Measurements from ENCODE around the gene OR8A1. TPM values are rescaled to one million over a fixed set of nuclear protein-coding genes. Genes with fewer than 3 reads are reported as not detected.

The OR8A1 gene
- not detected for total RNA-seq

DNA sequence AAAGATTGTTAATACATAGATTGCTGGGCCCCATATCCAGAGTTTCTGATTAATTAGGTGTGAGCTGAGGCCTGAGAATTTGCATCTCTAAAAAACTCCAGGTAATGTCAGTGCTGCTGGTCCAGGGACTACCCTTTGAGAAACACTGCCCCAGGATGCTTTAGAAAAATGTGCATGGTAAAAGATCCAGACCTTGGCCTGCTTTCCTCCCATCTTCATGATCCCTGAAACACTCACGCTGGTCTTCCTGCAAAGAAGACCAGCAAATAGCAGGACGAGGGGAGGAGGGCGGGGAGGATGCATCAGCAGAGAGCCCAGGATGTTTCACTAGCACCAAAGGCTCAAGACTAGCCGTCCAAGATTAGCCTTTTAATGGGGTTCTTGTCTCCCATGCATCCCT, at the start of gene OR8A1:
Gene OR8A1 (plus strand): TSS at position 301 of the 400 bp plus-strand sequence. CDS start 123 bp downstream, outside the sequence.
- DNase-seq (no peak), ATAC-seq (ENCODE audit: low FRiP score in 2 of 2) (no peak)
- 56 to 64% methylated on average over 3 to 4 of the region's 4 CpGs for WGBS, 2 donors
- H3K36me3 ChIP-seq: no peaks in the 10 kb centered on the region
- H3K4me3 ChIP-seq: no peak within 1 kb of the TSS
- H3K27me3 ChIP-seq: no peaks in the 10 kb centered on the region
- no peaks in the 10 kb centered on the region for H3K9me3 ChIP-seq
- no peak within 1 kb of the TSS for H3K27ac ChIP-seq
- TF ChIP-seq, protein P1, sequence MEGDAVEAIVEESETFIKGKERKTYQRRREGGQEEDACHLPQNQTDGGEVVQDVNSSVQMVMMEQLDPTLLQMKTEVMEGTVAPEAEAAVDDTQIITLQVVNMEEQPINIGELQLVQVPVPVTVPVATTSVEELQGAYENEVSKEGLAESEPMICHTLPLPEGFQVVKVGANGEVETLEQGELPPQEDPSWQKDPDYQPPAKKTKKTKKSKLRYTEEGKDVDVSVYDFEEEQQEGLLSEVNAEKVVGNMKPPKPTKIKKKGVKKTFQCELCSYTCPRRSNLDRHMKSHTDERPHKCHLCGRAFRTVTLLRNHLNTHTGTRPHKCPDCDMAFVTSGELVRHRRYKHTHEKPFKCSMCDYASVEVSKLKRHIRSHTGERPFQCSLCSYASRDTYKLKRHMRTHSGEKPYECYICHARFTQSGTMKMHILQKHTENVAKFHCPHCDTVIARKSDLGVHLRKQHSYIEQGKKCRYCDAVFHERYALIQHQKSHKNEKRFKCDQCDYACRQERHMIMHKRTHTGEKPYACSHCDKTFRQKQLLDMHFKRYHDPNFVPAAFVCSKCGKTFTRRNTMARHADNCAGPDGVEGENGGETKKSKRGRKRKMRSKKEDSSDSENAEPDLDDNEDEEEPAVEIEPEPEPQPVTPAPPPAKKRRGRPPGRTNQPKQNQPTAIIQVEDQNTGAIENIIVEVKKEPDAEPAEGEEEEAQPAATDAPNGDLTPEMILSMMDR (IDR thresholded peaks at IDR 0.05): no peak
- no peak for TF ChIP-seq POLR2A (IDR thresholded peaks at IDR 0.05)
- no peak for TF ChIP-seq EP300 (IDR thresholded peaks at IDR 0.05)
- TF ChIP-seq POLR2AphosphoS5 (IDR thresholded peaks at IDR 0.05): no peak
- no peaks in the 10 kb centered on the region for H3K4me1 ChIP-seq

DNA sequence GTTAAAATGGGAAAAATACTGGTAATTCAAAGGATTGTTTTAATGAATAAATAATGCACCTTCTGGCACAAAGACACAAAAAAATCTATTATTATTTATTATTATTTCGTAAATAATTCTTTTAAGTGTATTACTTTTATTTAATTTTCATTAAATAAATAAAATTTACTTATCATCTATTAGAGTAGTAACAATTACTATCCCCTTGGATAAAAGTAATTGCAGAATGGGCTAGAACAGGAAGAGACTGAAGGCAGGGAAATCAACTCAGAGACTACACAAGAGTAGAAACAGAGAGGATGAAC, 49.3 kb upstream of the OR8A1 start:
- Histone ChIP-seq H3K4me3 (no peak overlapping the region), H3K36me3 (no peaks in the 10 kb centered on the region), H3K27me3 (no peaks in the 10 kb centered on the region), H3K9me3 (no peaks in the 10 kb centered on the region), H3K27ac (no peak overlapping the region), H3K4me1 (no peaks in the 10 kb centered on the region)
- DNase-seq (no peak), ATAC-seq (ENCODE audit: low FRiP score in 2 of 2) (no peak)
- TF ChIP-seq POLR2A (IDR thresholded peaks at IDR 0.05): no peak
- no peak for TF ChIP-seq EP300 (IDR thresholded peaks at IDR 0.05)
- TF ChIP-seq POLR2AphosphoS5 (IDR thresholded peaks at IDR 0.05): no peak
- TF ChIP-seq, protein P1 (IDR thresholded peaks at IDR 0.05): no peak
- 72 to 84% methylated on average over 1 of the region's 1 CpG for WGBS, 2 donors

DNA sequence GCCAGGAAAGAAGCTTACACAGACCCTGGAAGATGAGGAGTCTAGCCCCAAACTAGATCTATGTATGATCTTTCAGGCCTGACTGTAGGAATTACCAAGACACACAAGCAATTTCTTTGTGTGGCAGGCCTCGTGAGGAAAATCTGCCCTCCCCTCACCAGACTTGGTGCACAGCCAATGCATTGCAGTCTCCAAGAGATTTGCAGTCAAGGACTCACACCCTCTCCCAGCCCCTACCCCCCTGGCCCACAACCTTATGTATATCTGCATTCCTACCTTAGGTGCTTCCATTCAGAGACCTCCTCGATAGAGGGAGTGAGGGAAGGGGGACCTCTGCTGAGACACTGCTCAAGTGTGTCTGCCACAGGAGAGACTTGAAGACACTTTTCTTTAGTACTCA, 36.2 kb upstream of the OR8A1 start:
- DNase-seq (no peak), ATAC-seq (ENCODE audit: low FRiP score in 2 of 2) (no peak)
- 51 to 63% methylated on average over 1 to 2 of the region's 2 CpGs for WGBS, 2 donors
- no peak for TF ChIP-seq POLR2A (IDR thresholded peaks at IDR 0.05)
- TF ChIP-seq EP300 (IDR thresholded peaks at IDR 0.05): no peak
- TF ChIP-seq POLR2AphosphoS5 (IDR thresholded peaks at IDR 0.05): no peak
- TF ChIP-seq, protein P1 (IDR thresholded peaks at IDR 0.05): no peak
- no peak overlapping the region for H3K27ac ChIP-seq
- H3K27me3 ChIP-seq: no peaks in the 10 kb centered on the region
- no peaks in the 10 kb centered on the region for H3K9me3 ChIP-seq
- H3K4me1 ChIP-seq: no peaks in the 10 kb centered on the region
- H3K4me3 ChIP-seq: no peak overlapping the region
- no peaks in the 10 kb centered on the region for H3K36me3 ChIP-seq

DNA sequence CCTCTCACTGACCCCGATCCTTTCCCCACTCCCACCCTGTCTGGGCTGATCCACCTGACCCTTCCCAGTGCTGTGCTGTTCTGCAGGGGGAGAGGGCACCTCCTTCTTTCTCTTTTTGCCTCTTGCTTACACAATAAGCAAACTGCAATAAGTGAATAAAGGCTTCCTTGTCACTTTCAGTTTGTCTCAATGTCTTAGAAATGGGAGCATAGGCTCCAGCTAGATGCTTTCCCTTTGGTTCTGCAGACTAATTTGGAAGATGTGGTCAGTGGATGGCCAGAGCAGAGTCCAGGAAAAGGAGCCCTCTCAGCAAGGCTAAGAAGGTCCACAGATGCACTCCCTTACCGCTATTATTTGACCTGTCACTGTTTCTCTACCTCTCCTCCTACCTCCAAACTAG, 35.7 kb upstream of the OR8A1 start:
- 68 to 81% methylated on average over 2 of the region's 2 CpGs for WGBS, 2 donors
- no peak for ATAC-seq (ENCODE audit: low FRiP score in 2 of 2)

More for the DNA sequence above, 35.7 kb upstream of the OR8A1 start:
- TF ChIP-seq EP300 (IDR thresholded peaks at IDR 0.05): no peak
- no peak for TF ChIP-seq POLR2AphosphoS5 (IDR thresholded peaks at IDR 0.05)
- TF ChIP-seq, protein P1 (IDR thresholded peaks at IDR 0.05): no peak
- no peak for TF ChIP-seq POLR2A (IDR thresholded peaks at IDR 0.05)
- no peak overlapping the region for H3K4me3 ChIP-seq
- no peaks in the 10 kb centered on the region for H3K4me1 ChIP-seq
- no peaks in the 10 kb centered on the region for H3K9me3 ChIP-seq
- no peaks in the 10 kb centered on the region for H3K27me3 ChIP-seq
- no peak for DNase-seq
- H3K27ac ChIP-seq: no peak overlapping the region
- no peaks in the 10 kb centered on the region for H3K36me3 ChIP-seq
